Fibroblast of lung (primary cell): Measurements from ENCODE around the gene GPX7. TPM values are rescaled to one million over a fixed set of nuclear protein-coding genes. Genes with fewer than 3 reads are reported as not detected.

Source experiments
- DNase-seq, 2 donors: peaks; one replicate each; pipeline versions ENCODE4 v3.0.0 to v3.0.0-alpha.2; 2010; ENCODE audit warnings: low read depth in 2 of 2
- H2AFZ ChIP-seq: 2 replicates; pipeline ENCODE4 v1.5.1; 2012; ENCODE audit warnings: low read length, control low read depth, inconsistent platforms
- H3K27ac ChIP-seq: 2 replicates; pipeline ENCODE4 v1.5.1; 2011; ENCODE audit warnings: low read length, control low read depth; ENCODE audit not compliant: insufficient read depth
- H3K27me3 ChIP-seq: 2 replicates; pipeline ENCODE4 v1.5.1; 2011; ENCODE audit warnings: mild to moderate bottlenecking, low read length; ENCODE audit not compliant: control insufficient read depth, insufficient read depth
- H3K36me3 ChIP-seq: 2 replicates; pipeline ENCODE4 v1.5.1; 2011; ENCODE audit warnings: low read length; ENCODE audit not compliant: control insufficient read depth, insufficient read depth
- H3K4me1 ChIP-seq: 2 replicates; pipeline ENCODE4 v1.5.1; 2011; ENCODE audit warnings: low read length; ENCODE audit not compliant: control insufficient read depth, insufficient read depth; ENCODE audit errors: extremely low read depth
- H3K4me2 ChIP-seq: 2 replicates; pipeline ENCODE4 v1.5.1; 2011; ENCODE audit warnings: low read length, control low read depth; ENCODE audit not compliant: insufficient read depth; ENCODE audit errors: extremely low read depth
- H3K4me3 ChIP-seq, 4 experiments: fragments of 200-600 bp in 1 of 4; sonication (generic) in 1 of 4; replicated peaks in 1 of 4; 2 replicates each; pipeline ENCODE4 v1.5.1; 2011 to 2016; ENCODE audit warnings: low read length in 4 of 4, low read depth in 3 of 4, mild to moderate bottlenecking in 3 of 4, control low read depth in 2 of 4, inconsistent platforms in 1 of 4, mixed read lengths in 1 of 4; ENCODE audit not compliant: insufficient read depth in 1 of 4; ENCODE audit errors: control extremely low read depth in 1 of 4
- H3K79me2 ChIP-seq: 2 replicates; pipeline ENCODE4 v1.5.1; 2012; ENCODE audit warnings: mild to moderate bottlenecking, low read length, inconsistent platforms; ENCODE audit not compliant: control insufficient read depth, insufficient read depth
- H3K9ac ChIP-seq: 2 replicates; pipeline ENCODE4 v1.5.1; 2011; ENCODE audit warnings: mild to moderate bottlenecking, low read length, control low read depth; ENCODE audit not compliant: insufficient read depth
- H3K9me3 ChIP-seq: 2 replicates; pipeline ENCODE4 v1.5.1; 2012; ENCODE audit warnings: low read depth, low read length; ENCODE audit not compliant: control insufficient read depth, insufficient read depth
- H4K20me1 ChIP-seq: 2 replicates; pipeline ENCODE4 v1.5.1; 2011; ENCODE audit warnings: low read length; ENCODE audit not compliant: control insufficient read depth, insufficient read depth; ENCODE audit errors: extremely low read depth
- EZH2 ChIP-seq: IDR thresholded peaks from 2 replicates; pipeline ENCODE4 v1.5.1; 2012; ENCODE audit warnings: low read length, control low read depth, mild to moderate bottlenecking; ENCODE audit errors: missing control alignments
- polyA plus RNA-seq, 2 donors: library from polyadenylated mRNA; depleted of rRNA in 1 of 2; stranded (reverse) in 1 of 2; unstranded in 1 of 2; fragments of >200 nt; gene quantifications; 2 replicates each; pipeline ENCODE4 v1.2.1, GENCODE V29; 2011 to 2012; ENCODE audit warnings: missing spikeins in 1 of 2
- total RNA-seq: library from RNA; depleted of rRNA; stranded (reverse); fragments of >200 nt; gene quantifications from 2 replicates; pipeline ENCODE4 v1.2.1, GENCODE V29; 2014
- TF ChIP-seq, protein P1 (sequence below), 2 donors: IDR thresholded peaks in 1 of 2; conservative IDR thresholded peaks in 1 of 2; 1 replicate in 1 of 2; 2 replicates in 1 of 2; pipeline ENCODE4 v1.5.1; 2011 to 2012; ENCODE audit warnings: low read length in 2 of 2, control low read depth in 1 of 2, inconsistent platforms in 1 of 2, low read depth in 1 of 2, mild to moderate bottlenecking in 1 of 2

The GPX7 gene
- total and polyA plus RNA-seq, 2 donors (not counting 1 experiment from before 2014, with no cell fraction given) = 28.9 to 30.6 TPM

DNA sequence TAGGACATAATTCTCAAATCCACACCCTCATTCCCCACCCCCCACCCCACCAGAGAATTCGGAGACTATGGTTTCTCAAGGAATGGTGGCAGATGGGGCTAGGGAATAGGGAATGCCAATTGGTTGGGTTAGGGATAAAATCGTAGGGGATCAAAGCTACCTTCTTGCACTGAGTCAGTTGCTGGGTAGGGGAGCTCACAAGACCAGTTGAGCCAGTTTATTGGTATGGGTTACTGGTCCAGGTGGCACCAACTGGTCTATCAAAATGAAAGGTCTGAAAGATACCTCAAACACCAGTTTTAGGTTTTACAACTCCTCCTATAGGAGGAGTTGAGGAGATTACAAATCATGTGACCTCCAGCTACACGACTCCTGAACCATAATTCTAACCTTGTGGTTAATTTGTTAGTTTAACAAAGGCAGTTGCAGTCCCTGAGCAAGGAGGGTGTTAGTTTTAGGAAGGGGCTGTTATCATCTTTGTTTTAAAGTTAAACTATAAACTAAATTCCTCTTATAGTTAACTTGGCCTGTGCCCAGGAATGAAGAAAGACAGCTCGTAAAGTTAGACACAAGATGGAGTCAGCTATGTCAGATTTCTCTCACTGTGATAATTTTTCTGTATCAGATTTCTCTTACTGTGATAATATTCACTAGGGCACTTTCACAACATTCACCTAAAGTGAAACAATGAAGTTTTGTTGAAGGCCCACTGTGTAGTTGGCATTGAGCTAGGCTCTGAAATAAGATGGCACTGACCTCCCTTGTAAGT, 33.3 kb downstream of the GPX7 start:
- DNase-seq = no peak
- Histone ChIP-seq H3K27me3 (peaks cover 29% of the 10 kb centered on the region), H3K27ac (no peak overlapping the region)

DNA sequence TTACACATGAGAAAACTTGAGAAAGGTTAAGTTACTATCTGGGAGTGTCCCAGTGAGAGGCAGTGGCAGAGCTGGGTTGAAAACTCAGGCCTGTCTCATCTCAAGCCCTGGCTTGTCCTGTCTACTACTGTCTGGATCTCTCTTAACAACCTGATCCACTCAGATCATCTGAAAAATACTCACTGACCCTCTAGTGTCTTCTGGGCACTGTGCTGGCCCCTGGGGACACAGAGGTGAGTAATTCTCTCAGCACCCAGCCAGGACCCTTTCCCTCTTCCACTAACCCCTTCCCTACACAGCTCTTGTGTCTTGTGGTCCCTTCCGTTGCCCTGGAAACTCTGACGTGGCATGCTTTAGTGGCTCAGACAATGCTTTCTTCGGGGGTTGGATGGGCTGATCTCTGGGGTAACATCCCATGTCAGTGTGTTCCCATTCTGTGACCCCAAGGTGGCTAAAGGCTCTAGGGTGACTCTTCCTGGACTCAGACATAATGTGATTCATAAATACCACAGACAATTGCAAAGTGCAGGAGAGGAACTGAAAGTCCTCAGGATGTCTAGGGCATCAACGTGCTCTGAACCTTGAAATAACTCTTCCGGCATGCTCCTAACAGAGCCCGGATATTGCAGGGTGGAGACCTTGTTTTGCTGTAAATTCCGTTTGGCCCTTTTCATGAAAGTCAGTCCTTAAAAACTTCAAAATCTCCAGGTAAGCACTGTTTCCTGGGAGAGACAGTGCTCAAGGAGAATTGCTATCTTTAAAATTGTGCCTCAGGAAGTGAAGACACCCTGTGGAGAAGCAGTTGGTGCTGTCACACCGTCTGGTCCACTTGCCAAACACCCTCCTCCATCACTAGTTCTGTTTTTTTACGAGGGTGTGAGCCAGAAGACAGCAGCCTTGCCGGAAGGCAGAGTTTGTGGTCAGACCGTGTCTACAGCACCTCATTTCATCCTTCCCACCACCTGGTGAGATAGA, 34.8 kb downstream of the GPX7 start:
- DNase-seq = no peak
- no peak overlapping the region for H2AFZ ChIP-seq
- H3K36me3 ChIP-seq = no peaks in the 10 kb centered on the region
- no peaks in the 10 kb centered on the region for H3K9me3 ChIP-seq
- no peaks in the 10 kb centered on the region for H3K79me2 ChIP-seq
- no peaks in the 10 kb centered on the region for H3K4me1 ChIP-seq
- H3K4me3 ChIP-seq = no peak overlapping the region
- H3K4me2 ChIP-seq = no peak overlapping the region
- H3K27me3 ChIP-seq = peaks cover 29% of the 10 kb centered on the region
- no peak for TF ChIP-seq EZH2
- no peak overlapping the region for H3K9ac ChIP-seq
- H3K27ac ChIP-seq = no peak overlapping the region
- no peaks in the 10 kb centered on the region for H4K20me1 ChIP-seq

More for the DNA sequence above, 33.3 kb downstream of the GPX7 start:
- no peak overlapping the region for H3K4me2 ChIP-seq
- no peaks in the 10 kb centered on the region for H3K4me1 ChIP-seq
- no peaks in the 10 kb centered on the region for H3K9me3 ChIP-seq
- no peak overlapping the region for H3K4me3 ChIP-seq
- H3K9ac ChIP-seq = no peak overlapping the region
- TF ChIP-seq EZH2 = no peak
- TF ChIP-seq, protein P1, sequence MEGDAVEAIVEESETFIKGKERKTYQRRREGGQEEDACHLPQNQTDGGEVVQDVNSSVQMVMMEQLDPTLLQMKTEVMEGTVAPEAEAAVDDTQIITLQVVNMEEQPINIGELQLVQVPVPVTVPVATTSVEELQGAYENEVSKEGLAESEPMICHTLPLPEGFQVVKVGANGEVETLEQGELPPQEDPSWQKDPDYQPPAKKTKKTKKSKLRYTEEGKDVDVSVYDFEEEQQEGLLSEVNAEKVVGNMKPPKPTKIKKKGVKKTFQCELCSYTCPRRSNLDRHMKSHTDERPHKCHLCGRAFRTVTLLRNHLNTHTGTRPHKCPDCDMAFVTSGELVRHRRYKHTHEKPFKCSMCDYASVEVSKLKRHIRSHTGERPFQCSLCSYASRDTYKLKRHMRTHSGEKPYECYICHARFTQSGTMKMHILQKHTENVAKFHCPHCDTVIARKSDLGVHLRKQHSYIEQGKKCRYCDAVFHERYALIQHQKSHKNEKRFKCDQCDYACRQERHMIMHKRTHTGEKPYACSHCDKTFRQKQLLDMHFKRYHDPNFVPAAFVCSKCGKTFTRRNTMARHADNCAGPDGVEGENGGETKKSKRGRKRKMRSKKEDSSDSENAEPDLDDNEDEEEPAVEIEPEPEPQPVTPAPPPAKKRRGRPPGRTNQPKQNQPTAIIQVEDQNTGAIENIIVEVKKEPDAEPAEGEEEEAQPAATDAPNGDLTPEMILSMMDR (conservative IDR thresholded peaks at IDR 0.05 in 1 of 2, IDR thresholded peaks at IDR 0.05 in 1 of 2; ENCODE audit: low read depth in 1 of 2, low read length in 2 of 2) = no peak
- no peaks in the 10 kb centered on the region for H4K20me1 ChIP-seq
- H3K36me3 ChIP-seq = no peaks in the 10 kb centered on the region
- H2AFZ ChIP-seq = no peak overlapping the region
- no peaks in the 10 kb centered on the region for H3K79me2 ChIP-seq

DNA sequence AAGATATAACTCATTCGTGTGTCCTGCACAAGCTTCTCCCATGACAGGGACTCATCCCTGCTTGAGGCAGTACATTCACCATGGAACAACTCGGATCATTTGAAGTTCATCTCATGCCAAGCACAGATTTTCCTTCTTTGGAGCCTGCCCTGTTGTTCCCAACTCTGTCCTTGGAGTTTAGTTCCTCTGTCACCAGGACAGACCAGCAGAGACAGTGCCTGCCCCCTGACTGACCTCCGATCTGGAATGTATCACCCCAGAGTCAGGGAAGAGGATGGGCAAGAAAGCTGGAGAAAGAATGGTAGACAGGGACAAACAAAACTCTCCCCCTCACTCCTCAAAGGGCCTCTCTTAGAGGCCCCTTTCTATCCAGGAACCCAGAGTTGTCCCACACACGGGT, 35.8 kb downstream of the GPX7 start:
- Histone ChIP-seq H3K4me2 (no peak overlapping the region), H3K4me1 (no peaks in the 10 kb centered on the region), H3K9me3 (no peaks in the 10 kb centered on the region), H3K9ac (no peak overlapping the region), H3K79me2 (no peaks in the 10 kb centered on the region), H3K36me3 (no peaks in the 10 kb centered on the region), H3K4me3 (no peak overlapping the region), H3K27ac (no peak overlapping the region), H3K27me3 (peaks cover 23% of the 10 kb centered on the region), H4K20me1 (no peaks in the 10 kb centered on the region), H2AFZ (no peak overlapping the region)
- TF ChIP-seq EZH2 = no peak
- TF ChIP-seq, protein P1 (conservative IDR thresholded peaks at IDR 0.05 in 1 of 2, IDR thresholded peaks at IDR 0.05 in 1 of 2; ENCODE audit: low read depth in 1 of 2, low read length in 2 of 2) = no peak
- DNase-seq = no peak
